RCC 7860 (cell line): ENCODE results near the gene RPN2.

Experiments
- DNase-seq: peaks from one replicate; pipeline ENCODE4 v3.0.0-alpha.2; 2015; ENCODE audit warnings: low spot score
- FAIRE-seq: peaks from 2 replicates; lab custom pipeline; 2012; peaks lifted over from hg19 to GRCh38; lab: Jason Lieb, UNC

Gene RPN2

DNA sequence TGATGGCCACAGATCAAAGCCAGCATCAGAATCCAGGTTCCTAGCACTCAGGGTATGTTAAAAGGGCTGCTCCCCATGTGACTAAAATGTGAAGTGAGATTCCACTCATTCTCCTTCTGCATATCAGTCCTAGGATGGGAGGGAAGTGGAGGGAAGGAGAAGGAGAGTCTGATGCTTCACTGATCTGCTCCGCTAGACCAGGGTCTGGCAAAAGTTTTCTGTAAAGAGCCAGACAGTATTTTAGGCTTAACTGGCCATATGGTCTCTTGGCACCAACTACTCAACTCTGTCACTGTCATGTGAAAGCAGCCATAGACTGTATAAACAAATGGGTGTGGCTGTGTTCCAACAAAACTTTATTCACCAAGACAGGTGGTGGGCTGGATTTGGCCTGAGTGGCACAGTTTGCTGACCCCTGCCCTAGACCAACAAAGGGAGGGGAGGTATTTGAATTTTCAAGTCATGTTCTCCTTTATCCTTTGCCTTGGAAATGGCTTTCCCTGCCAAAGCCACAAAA is 59.9 kb downstream of the RPN2 start:
- DNase-seq (no peak), FAIRE-seq (no peak)

DNA sequence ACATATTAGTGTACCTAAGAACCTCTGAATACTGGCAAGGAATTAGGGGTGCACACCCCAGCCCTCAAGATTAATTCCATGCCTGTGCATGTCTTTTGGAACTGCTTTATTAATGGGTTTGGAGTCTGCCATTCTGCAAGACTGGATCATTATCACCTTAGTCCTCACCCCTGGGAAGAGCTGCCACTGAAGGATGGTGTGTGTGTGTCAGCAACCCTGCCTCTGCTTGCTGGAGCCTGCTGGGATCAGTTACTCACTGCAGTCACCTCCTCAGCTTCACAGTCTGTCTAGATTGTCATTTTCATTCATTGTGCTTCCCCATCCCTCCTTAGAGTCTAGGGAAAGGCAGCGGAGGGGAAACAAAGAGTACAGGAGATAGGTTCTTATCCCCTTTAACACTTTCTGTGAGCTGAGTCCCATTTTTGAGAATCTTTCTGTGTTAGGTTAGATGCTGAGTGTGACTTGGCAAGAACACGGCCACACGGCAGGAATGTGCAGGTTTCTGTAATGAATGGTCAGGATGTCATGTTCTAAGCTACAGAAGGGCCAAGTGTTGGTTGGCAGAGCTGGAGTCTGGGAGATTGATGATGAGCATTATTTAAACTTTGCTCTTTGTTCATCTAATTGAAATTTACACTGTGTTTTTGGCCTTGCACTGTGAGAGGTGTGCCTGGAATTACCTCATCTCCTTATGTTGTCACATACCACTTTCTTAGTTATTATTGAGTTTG is 61.4 kb downstream of the RPN2 start:
- no peak for DNase-seq
- no peak for FAIRE-seq

DNA sequence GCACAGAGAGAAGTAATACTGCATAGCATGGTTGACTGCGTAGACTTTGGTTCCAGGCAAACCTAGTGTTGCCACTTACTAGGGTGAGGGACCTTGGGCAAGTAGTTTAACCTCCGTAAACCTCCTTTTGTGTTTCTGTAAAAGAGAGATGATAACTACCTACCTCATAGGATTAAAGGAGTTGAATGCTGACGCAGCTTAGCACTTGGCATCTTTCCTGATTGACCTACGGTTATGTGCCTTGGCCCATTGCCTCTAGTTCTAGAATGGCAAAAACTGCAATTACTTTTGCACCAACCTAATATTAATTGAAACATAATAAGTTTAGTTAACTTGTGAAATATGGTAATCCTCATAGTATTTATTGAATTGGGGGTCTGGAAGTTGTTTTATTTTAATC is 63.4 kb downstream of the RPN2 start:
- FAIRE-seq = no peak
- no peak for DNase-seq

DNA sequence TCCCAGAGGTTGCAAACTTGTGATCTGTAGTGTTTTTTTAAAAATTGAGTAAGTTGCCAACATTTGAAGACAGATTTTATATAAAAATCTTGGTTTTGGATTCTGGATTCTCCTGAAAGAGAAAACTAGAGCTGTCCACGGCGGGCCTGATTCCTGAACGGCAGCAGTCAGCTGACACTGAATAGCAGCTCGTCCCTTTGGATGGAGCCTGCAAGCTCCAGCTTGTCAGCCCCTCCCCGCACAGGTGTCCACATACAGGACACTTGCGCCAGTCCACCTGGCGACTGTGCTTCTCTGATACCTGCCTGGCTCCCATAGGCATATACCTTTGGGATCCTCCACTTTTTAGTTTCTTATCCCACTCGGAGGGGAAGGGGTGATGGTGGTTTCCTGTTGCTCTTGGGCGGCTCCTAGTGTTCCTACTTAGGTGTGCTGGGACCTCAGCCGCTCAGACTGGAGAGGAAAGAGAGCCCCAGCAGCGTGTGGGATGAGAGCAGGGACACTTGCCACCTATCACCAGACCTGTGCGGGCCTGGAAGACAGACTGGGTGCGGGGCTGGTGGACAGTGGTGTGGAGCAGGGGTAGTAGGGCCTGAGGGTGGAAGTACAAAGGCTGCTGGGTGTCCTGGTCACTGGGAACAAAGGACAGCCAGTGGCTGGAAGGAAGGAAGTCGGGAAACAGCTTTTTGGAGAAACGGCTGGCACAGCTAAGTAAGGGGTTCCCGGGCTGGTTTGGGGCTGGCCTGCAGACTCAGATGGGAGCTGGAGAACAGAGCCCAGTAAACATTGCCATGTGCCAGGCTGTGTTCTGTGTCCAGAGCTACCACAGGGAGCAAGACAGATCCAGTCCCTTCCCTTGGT is 64.2 kb downstream of the RPN2 start:
- DNase-seq = no peak

DNA sequence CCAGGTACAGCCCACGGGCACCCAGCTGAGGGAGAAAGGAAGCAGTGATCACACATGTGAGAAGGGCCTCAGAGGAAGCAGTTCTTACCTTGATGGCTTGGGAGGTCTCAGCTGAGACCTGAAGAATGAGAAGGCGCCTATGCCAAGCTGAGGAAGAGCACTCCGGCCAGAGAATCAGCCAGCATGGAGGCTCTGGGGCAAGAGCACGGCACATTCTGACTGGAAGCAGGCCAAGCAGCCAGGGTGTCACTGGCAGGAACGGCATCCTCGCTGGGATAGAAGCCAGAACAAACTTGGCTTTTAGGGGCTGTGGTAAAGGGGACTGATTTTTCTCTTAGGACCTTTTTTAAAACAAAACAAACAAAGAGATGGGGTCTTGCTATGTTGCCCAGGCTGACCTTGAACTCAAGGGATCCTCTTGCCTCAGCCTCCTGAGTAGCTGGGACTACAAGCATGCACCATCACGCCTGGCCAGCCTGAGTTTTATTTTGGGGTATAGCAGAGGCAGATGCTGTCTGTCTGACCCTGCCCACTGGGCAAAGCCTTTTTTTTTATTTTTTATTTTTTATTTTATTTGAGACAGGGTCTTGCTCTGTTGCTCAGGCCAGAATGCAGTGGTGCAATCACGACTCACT is 64.9 kb downstream of the RPN2 start:
- FAIRE-seq = no peak
- no peak for DNase-seq

More for the DNA sequence above, 64.2 kb downstream of the RPN2 start:
- FAIRE-seq = no peak

DNA sequence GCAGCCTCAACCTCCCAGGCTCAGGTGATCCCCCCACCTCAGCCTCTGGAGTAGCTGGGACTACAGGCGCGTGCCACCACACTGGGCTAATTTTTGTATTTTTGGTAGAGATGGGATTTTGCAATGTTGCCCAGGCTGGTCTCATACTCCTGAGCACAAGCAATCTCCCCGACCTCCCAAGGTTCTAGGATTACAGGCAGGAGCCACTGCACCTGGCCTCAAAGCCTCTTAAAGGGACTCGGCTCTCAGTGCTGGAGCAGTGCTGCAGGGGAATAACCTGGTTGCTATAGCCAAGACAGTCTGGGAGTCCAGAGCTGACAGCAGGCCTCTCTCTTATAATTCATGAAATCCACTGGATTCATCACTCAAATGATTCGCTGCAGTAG is 65.4 kb downstream of the RPN2 start:
- no peak for DNase-seq
- no peak for FAIRE-seq

DNA sequence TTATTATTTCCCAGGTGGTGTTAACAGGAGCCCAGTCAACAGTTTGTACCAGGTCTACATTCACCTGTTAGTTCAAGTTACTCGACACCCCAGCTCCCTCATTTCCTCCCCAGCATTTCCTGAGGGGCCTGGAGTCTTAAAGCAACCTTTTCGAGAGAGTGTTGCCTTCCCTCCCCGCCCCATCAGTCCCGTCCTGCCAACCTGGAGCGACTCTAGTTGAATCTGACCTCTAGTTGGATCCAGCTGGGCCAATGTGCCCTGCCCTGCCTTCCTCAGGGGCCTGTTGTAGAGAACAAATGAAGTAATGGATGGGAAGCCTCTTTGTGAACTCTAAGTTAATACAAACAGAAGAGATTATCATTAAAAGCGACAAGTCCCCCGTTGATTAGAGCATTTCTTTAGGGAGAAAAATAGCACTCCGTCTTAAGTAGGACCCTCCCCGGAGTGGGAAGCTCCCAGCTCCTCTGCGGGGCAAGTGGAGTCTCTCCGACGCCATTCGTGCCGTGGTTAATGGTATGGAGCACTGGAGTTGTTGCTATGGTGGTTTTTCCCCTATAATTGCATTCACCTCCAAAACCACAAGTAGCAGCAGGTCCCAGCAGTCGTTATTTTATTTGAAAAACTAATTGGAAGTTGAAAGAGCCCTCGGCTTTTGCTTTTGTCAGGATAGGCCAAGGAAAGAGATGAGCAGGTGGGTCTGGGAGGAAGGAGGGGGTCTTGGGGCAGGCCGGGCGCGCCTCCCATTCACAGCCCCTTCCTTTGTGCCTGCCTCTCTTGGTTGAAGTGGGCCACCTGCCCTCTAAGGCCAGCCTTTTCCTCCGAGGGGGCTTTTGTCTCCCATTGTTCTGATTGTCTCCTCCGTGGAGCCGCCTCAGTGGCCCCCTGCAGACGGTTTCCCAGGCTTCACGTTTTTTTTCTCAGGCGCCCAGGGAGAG is 66.4 kb downstream of the RPN2 start:
- DNase-seq (no peak), FAIRE-seq (no peak)

DNA sequence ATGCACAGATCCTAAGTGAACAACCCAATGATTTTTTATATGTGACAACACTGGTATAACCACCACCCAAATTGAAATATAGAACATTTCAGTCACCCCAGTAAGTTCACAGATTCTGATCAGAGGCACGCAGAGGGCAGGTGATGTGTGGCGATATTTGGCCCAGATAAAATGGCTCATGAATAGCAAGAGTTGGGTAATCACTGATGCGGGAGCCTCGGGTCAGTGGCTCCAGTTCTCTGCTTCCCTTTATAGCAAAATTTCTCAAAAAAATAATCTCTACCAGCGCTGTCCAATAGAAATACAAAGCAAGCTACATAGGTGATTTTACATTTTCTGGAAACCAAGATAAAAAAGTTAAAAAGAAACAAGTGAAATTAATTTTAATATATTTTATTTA is 67.6 kb downstream of the RPN2 start:
- DNase-seq (no peak), FAIRE-seq (no peak)

DNA sequence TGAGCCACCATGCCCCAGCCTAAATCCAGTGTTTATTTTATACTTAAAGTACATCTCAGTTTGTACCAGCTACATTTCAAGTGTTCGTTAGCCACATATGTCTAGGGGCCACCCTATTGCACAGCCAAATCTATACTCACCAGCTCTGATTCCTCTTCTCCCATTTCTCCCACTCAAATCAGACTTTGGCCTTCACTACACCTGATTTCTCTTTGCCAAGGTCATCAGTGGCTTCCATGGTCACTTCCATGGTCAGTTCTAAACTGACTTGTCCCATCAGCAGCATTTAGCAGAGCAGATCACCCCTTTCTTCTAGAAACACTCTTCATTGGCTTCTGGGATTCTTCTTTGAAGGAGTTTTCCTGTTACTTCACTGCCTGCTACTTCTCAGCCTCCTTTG is 68.4 kb downstream of the RPN2 start:
- no peak for FAIRE-seq
- no peak for DNase-seq

DNA sequence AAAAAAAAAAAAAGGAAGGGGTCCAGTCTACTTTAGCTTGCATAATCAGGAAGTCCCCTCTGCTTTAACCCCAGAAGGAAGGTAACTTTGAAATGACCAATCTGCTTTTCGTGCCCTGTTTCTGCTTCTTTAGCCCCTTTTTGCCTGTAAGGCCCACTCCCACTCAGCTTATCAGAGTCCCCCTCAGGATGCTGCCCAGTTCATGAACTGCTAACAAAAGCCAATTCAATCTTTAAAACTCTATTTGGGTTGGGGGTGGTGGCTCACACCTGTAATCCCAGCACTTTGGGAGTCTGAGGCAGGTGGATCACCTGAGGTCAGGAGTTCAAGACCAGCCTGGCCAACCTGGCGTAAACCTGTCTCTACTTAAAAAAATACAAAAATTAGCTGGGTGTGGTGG is 70.2 kb downstream of the RPN2 start:
- no peak for FAIRE-seq

DNA sequence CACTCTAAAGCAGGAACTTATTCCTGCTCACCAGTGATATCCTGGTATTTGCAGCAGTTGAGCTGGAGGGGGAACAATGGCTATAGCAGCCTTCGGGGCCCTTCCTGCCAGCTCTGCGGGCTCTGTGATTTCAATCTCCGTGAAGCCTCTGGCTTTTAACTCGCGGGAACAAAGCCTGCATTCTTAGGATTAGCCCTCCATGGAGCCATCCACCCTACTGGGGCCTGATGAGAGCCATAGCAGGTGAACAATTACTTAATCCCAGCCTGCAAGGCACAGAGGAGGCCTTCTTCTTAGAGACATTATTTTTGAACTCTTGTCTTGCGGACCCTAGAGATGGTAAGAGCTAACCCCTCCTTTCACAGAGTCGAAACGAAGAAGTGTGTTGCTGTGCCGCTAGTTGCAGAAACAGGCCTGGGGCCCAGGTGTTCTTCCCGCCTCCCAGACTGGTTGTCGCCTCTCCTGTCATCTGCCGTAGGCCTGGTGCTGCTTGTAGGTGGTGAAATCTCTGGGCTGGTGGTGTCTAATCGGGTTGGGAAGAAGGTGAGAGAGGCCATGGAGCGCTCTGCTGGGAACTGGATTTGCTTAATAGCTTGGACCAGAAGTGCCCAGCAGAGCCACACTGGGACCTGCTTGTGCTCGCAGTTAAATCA is 72.8 kb downstream of the RPN2 start:
- FAIRE-seq (no peak), DNase-seq (no peak)

More for the DNA sequence above, 70.2 kb downstream of the RPN2 start:
- no peak for DNase-seq

DNA sequence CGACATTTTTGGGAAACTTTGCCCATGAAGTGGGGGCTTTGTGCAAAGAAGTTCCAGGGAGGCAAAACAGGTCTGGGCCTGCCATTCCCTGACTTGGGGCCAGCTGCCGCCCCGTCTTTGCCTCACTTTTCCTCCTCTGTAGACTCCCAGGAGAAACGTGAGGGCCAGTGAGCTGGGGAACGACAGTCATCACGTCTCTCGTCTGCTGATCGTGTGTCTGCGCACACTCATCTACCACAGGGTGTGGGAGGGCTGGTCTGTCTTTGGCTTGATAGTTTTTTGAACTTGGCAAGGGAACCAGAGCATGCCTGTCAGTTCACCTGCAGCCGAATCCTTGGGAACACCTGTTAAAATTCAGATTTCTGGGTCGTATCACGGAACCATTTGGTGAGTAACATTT is 74.0 kb downstream of the RPN2 start:
- no peak for FAIRE-seq
- no peak for DNase-seq

DNA sequence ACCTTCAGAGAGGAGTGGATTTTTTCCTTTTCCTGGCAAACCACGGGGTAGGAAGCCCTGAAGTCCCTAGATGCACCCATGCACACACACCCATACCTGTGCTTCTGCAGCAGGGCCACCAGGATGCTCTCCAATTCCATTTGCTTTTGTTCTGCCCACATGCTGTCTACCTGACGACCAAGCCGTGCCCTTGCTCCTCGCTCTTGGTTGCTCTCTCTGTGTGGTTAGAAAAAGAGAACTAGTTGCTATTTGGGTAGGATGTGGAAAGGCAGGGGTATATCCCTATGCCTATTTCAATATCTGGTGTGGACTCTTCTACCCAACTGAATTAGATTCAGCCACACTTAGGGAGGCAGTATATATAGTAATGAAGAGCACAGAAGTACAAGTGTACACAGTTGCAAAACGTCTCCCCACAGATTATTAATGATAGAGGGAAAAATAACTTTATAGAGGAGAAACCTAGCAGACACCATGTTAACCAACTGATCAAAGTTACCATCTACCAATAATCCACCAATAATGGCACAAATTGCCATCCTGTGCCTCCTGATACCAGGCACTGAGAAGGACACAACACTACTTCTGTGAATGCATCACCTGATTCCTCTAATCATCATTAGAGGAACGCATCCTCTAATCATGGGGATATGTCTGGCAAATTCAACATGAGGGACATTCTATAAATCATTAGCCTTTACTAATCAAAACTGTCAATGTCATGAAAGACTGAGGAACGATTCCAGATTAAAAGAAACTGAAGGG is 75.2 kb downstream of the RPN2 start:
- DNase-seq (no peak), FAIRE-seq (no peak)

DNA sequence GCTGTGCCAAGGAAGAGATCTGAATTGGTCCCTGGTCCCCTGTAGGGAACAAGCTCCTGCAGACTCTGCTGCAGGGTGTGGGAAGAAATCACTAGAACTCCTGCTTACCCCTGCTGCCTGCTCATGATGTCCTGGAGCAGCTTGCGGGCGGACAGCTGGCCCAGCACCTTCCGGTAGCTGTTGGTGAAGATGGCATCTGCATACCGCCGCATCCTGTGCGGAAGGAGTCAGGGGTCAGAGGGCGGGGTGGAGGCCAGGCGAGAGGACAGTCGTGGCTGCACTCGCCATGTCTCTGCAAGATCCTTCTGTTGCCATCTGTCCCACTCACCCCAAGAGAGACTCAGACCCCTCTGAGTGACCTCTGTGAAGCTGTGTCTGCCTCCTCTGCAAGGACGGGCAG is 77.2 kb downstream of the RPN2 start:
- DNase-seq (no peak), FAIRE-seq (no peak)

DNA sequence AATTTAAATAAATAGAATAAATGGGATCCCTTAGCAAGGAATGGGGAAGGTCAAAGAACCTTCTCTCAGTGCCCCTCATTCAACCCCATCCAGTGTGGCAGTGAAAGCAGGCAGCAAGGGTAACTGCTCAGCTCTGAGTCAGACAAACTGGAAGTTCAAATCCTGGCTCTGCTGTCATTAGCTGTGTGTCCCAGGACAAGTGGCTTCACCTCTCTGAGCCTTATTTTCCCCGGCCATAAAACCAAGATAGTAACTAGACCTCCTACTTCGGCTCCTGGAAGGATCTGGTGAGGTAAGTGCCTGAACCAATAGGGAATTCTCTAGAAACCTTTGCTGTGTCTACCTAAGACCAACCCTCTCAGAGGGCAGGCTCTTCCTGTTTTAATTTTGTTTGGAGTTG is 78.4 kb downstream of the RPN2 start:
- DNase-seq (no peak), FAIRE-seq (no peak)

DNA sequence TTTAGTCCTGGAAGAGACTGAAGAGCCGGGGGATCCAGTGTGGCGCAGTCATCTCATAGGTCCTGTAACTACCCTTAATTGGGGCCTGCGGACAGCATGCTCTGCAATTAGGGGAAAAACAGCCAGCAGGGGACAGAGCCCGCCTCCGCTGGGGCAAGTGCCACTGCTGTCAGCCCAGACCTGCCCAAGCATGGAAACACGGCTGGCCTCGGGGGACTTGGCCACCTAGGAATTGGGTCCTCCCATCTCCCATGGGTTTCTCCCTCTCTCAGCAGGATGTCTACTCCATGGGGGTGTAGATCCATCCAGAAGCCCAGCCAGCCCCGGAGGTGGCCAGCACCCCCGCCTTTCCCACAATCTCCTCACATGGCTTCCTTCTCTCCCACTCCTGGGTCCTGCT is 78.9 kb downstream of the RPN2 start:
- DNase-seq = no peak
- FAIRE-seq = no peak

DNA sequence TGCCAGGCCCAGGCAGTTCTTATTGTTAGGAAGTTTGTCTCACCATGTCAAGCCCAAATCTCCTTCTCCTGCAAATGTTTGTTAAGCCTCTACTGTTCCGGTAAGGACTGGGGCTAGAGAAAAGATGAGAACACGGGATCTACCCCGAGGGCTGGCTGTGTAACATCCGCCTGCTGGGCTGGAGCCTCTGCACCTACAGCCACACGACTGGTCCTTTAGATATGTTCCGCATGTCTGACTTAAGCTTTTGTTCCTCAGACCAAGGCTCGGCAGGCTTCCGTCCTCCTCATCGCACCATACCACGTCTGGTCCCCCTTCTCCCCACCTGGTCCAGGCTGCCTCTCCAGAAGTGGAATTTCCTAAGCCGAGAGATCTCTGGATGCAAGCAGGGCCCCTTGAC is 79.9 kb downstream of the RPN2 start:
- DNase-seq (no peak), FAIRE-seq (no peak)

DNA sequence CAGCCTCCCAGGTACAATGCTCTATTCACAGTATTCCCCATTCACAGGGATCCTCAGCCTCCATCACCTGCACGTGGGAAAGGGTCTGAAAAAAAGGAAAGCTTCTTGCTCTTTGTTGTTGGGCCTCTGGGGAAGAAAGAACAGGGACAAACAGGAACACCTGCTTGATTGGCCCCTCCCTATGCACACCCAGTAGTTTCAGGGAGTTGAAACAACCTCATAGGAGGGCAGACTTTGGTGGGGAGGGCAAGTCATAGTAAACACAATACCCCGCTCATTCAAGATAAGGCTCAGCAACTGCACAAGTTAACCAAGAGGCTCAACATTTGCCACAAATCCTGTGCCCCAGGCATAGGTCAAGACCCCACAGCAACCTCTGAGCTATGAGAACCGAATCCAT is 80.7 kb downstream of the RPN2 start:
- FAIRE-seq (no peak), DNase-seq (no peak)

DNA sequence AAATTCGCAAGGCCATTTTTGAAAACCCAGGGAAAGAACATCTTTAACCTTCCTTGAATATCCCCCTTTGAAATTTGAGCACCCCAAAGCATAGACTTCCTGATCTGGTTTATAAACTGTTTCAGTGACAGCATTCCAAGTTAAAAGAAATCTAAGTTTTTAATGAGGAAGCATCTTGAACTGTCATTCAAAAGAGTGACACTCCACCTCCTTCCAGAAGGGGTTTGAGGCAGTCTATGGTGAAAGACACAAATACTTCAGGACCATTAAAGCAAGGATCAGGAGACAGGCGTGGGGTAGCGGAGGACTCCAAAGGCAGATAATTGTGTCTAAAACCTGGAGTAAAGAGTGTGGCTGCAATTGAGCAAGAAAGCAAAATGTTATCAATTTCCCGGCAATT is 81.8 kb downstream of the RPN2 start:
- DNase-seq (no peak), FAIRE-seq (no peak)
